Common myeloid progenitor, CD34-positive (primary cell): Measurements from ENCODE around the gene BTN3A1.

Source experiments
- CTCF ChIA-PET: fragments of 350-600 bp; sonication (Branson Sonifier 250); formaldehyde crosslinking; loops from one replicate; lab custom pipeline; 2021; ENCODE audit warnings: antibody characterized with exemption; lab: Charles Lee
- POLR2A ChIA-PET: fragments of 350-600 bp; sonication (Branson Sonifier 250); formaldehyde crosslinking; loops from one replicate; lab custom pipeline; 2021; ENCODE audit warnings: antibody characterized with exemption; lab: Charles Lee
- DNase-seq, 3 donors: peaks; one replicate each; pipeline versions ENCODE4 v3.0.0 to v3.0.0-alpha.2; 2013
- H3K27ac ChIP-seq, 2 experiments: 1 replicate in 1 of 2; 2 replicates in 1 of 2; pipeline ENCODE4 v1.7.0; 2013; ENCODE audit warnings: inconsistent platforms in 2 of 2, low read length in 2 of 2, mild to moderate bottlenecking in 2 of 2, low read depth in 1 of 2, moderate library complexity in 1 of 2; ENCODE audit not compliant: severe bottlenecking in 2 of 2, insufficient read depth in 1 of 2, poor library complexity in 1 of 2
- H3K27me3 ChIP-seq, 5 experiments: replicated peaks in 2 of 5; 1 replicate in 3 of 5; 2 replicates in 2 of 5; pipeline versions ENCODE4 v1.6.1 to v1.7.0; 2013; ENCODE audit warnings: low read length in 4 of 5, mild to moderate bottlenecking in 2 of 5, moderate library complexity in 2 of 5, inconsistent platforms in 1 of 5; ENCODE audit not compliant: insufficient read depth in 5 of 5, control insufficient read depth in 4 of 5
- H3K36me3 ChIP-seq, 4 experiments: 1 replicate in 2 of 4; 2 replicates in 2 of 4; pipeline versions ENCODE4 v1.6.1 to v1.7.0; 2013; ENCODE audit warnings: low read length in 3 of 4, control low read depth in 1 of 4, mild to moderate bottlenecking in 1 of 4; ENCODE audit not compliant: control insufficient read depth in 4 of 4, insufficient read depth in 4 of 4
- H3K4me1 ChIP-seq, 4 experiments: 1 replicate in 3 of 4; 2 replicates in 1 of 4; pipeline versions ENCODE4 v1.6.1 to v1.7.1; 2013; ENCODE audit warnings: low read length in 3 of 4, mild to moderate bottlenecking in 3 of 4, control low read depth in 1 of 4, inconsistent platforms in 1 of 4, moderate library complexity in 1 of 4; ENCODE audit not compliant: control insufficient read depth in 4 of 4, insufficient read depth in 4 of 4; ENCODE audit errors: control extremely low read depth in 1 of 4
- H3K4me3 ChIP-seq, 7 experiments: 1 replicate in 4 of 7; 2 replicates in 3 of 7; pipeline versions ENCODE4 v1.5.1 to v1.7.0; 2013; ENCODE audit warnings: mild to moderate bottlenecking in 7 of 7, low read length in 6 of 7, moderate library complexity in 6 of 7, inconsistent platforms in 2 of 7, low read depth in 2 of 7, control low read depth in 1 of 7; ENCODE audit not compliant: insufficient read depth in 4 of 7, control insufficient read depth in 1 of 7; ENCODE audit errors: extremely low read depth in 1 of 7
- H3K9me3 ChIP-seq, 5 experiments: 1 replicate in 4 of 5; 2 replicates in 1 of 5; pipeline versions ENCODE4 v1.6.1 to v1.7.1; 2013; ENCODE audit warnings: low read length in 4 of 5, mild to moderate bottlenecking in 2 of 5, inconsistent platforms in 1 of 5, low read depth in 1 of 5, moderate library complexity in 1 of 5; ENCODE audit not compliant: control insufficient read depth in 4 of 5, insufficient read depth in 2 of 5; ENCODE audit errors: control extremely low read depth in 1 of 5
- WGBS: methylation state at CpG from one replicate; pipeline ENCODE4 v1.1.5; 2013; ENCODE audit not compliant: insufficient coverage; 5-methylcytosine and 5-hydroxymethylcytosine counted together

Gene BTN3A1

DNA sequence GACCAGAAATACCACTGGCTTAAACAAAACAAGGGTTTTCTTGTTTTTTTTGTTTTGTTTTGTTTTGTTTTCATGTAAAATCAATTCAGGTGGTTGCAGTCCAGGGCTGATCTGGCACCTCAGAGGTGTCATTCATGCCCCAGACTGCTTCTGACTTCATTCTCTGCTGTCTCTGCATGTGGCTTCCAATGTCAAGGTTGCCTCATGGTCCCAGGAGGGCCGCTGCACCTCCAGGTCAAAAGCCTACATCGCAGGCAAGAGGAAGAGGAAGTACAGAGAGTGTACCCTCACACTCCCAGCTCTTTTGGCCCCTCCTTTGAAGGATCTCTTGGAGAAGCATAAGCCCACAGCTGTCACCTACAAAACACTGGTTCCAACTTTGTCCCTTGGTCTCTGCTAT, 1.4 kb upstream of the BTN3A1 start:
- no peaks in the 10 kb centered on the region for H3K9me3 ChIP-seq
- ChIA-PET CTCF (interaction anchor here (1.0 to 1.2 kb wide), 2 partner anchors 30 to 59 kb away, joined by 3 read pairs; no protein-coding TSS in a partner anchor), POLR2A (no interaction called here)
- no peak overlapping the region for H3K27ac ChIP-seq
- H3K27me3 ChIP-seq, result no peaks in the 10 kb centered on the region
- WGBS, result 17% methylated on average over 1 of the region's 2 CpGs
- H3K36me3 ChIP-seq, result peaks cover 2 to 7% (median 5%) of the 10 kb centered on the region in 4 experiments
- peak in 2 of 3 donors; percentile 20 to 30 for DNase-seq
- peaks cover 10 to 33% (median 27%) of the 10 kb centered on the region in 4 experiments for H3K4me1 ChIP-seq
- H3K4me3 ChIP-seq, result no peak overlapping the region

DNA sequence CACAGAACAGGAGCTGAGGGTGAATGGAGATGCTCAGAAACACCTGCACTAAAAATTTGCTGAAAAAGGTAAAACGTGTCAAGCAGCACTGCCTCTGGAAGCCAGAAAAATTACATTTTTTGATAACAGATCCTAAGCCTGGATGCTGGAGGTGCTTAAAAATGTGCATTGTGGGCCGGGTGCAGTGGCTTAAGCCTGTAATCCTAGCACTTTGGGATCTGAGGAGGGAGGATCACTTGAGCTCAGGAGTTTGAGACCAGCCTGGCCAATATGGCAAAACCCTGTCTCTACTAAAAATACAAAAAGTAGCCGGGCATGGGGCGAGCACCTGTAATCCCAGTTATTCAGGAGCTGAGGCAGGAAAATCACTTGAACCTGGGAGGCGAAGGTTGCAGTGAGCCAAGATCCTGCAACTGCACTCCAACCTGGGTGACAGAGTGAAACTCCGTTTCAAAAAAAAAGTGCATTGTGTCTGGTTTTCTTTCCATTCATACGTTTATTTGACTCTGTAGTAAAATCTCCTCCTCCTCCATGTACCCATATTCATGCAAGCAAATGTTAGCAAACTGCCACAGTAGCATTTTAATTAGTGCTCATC, 587 bp upstream of the BTN3A1 start:
- ChIA-PET POLR2A (no interaction called here), CTCF (no interaction called here)
- 76% methylated on average over 6 of the region's 7 CpGs for WGBS
- Histone ChIP-seq H3K27me3 (no peaks in the 10 kb centered on the region), H3K36me3 (peaks cover 2 to 10% (median 9%) of the 10 kb centered on the region in 4 experiments), H3K27ac (peak overlapping the region; percentile 84 to 93), H3K4me3 (peak overlapping the region in 6 of 7 experiments; percentile 84 to 96 (median 94)), H3K9me3 (no peaks in the 10 kb centered on the region), H3K4me1 (peaks cover 10 to 33% (median 27%) of the 10 kb centered on the region in 4 experiments)
- DNase-seq, result no peak

DNA sequence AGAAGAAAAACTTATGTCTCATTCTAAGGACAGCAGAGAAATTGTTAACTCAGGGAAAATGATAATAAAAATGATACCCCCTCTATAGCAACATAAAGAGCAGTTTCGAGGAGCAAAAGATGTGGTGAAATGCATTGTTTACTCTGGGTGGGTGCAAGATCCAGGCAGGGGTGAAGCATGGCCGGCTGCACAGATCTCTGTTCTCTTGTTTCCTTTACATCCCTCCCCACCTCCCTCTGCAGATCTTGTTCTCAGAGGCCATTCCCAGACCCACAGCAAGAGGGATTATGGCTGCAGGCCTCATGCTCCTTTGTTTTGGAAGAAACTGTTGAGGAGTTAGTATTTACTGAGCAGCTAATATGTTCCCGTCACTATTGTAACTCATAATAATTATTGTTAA, 1.8 kb downstream of the BTN3A1 start:
- Histone ChIP-seq H3K9me3 (no peaks in the 10 kb centered on the region), H3K36me3 (peaks cover 5 to 31% (median 26%) of the 10 kb centered on the region in 4 experiments), H3K27ac (no peak overlapping the region), H3K4me3 (peak overlapping the region in 3 of 7 experiments; percentile 34 to 96 (median 48)), H3K27me3 (no peaks in the 10 kb centered on the region), H3K4me1 (peaks cover 10 to 33% (median 27%) of the 10 kb centered on the region in 4 experiments)
- no peak for DNase-seq
- no CpG with 5 or more reads among the region's 3 CpGs for WGBS
- ChIA-PET POLR2A (no interaction called here), CTCF (interaction anchor here (1.0 kb wide), 1 partner anchor 16 kb away, joined by 3 read pairs; no protein-coding TSS in a partner anchor)

DNA sequence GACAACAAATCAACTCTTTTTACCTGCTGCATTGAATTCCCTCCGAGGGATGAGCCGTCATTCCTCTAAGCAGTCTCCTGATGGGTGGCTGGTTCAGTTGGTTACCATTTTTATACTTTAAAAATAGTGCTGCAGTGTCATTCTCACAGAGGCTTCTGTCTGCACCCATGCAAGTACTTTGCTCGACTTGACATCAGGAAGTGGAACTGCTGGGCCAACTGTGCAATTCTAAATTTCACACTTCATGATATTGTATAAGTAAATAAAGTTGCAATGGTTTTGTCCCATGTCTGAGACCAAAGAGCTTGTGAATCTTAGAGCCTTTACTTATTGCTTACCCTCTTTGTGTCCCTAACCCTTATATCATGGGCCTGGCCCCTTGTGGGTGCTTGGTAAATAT, 2.5 kb downstream of the BTN3A1 start:
- H3K27ac ChIP-seq, result no peak overlapping the region
- no peak for DNase-seq
- POLR2A ChIA-PET, result no interaction called here

GRCh38 chr6:26408828-26409730, 7.0 kb downstream of the BTN3A1 start:
- CTCF ChIA-PET, result interaction anchor here (1.4 kb wide), 1 partner anchor 68 kb away, joined by 3 read pairs; no protein-coding TSS in a partner anchor
- peaks cover 23 to 77% (median 48%) of the 10 kb centered on the region in 4 experiments for H3K36me3 ChIP-seq

More for the DNA sequence above, 2.5 kb downstream of the BTN3A1 start:
- H3K9me3 ChIP-seq, result no peaks in the 10 kb centered on the region
- H3K4me3 ChIP-seq, result no peak overlapping the region
- H3K36me3 ChIP-seq, result peaks cover 5 to 36% (median 27%) of the 10 kb centered on the region in 4 experiments
- WGBS, result no CpG with 5 or more reads among the region's 3 CpGs
- H3K4me1 ChIP-seq, result peaks cover 10 to 33% (median 27%) of the 10 kb centered on the region in 4 experiments
- CTCF ChIA-PET, result interaction anchor here (1.0 kb wide), 1 partner anchor 15 kb away, joined by 3 read pairs; no protein-coding TSS in a partner anchor
- no peaks in the 10 kb centered on the region for H3K27me3 ChIP-seq

GRCh38 chr6:26411751-26412150, 9.7 kb downstream of the BTN3A1 start:
- H3K4me1 ChIP-seq, result no peaks in the 10 kb centered on the region
- POLR2A ChIA-PET, result no interaction called here
- no peak overlapping the region for H3K4me3 ChIP-seq
- CTCF ChIA-PET, result interaction anchor here (0.5 to 1.5 kb wide), 2 partner anchors 8 to 114 kb away, joined by 3 read pairs; no protein-coding TSS in a partner anchor
- WGBS, result 100% methylated on average over 1 of the region's 3 CpGs
- peaks cover 0 to 3% (median 1%) of the 10 kb centered on the region in 5 experiments for H3K9me3 ChIP-seq
- no peak overlapping the region for H3K27ac ChIP-seq
- DNase-seq, result no peak
- no peaks in the 10 kb centered on the region for H3K27me3 ChIP-seq
- peaks cover 23 to 73% (median 35%) of the 10 kb centered on the region in 4 experiments for H3K36me3 ChIP-seq

More at GRCh38 chr6:26408828-26409730, 7.0 kb downstream of the BTN3A1 start:
- 100% methylated on average over 9 of the region's 10 CpGs for WGBS
- no peak overlapping the region for H3K27ac ChIP-seq
- H3K4me1 ChIP-seq, result peaks cover 0 to 5% (median 2%) of the 10 kb centered on the region in 4 experiments
- H3K4me3 ChIP-seq, result no peak overlapping the region
- DNase-seq, result no peak
- H3K9me3 ChIP-seq, result no peaks in the 10 kb centered on the region
- POLR2A ChIA-PET, result no interaction called here
- no peaks in the 10 kb centered on the region for H3K27me3 ChIP-seq
